HEK293 (cell line): ENCODE results near the gene AP5Z1.

Experiments
- CTCF ChIA-PET: fragments of 350-600 bp; formaldehyde crosslinking; extraction: SDS; loops from one replicate; lab custom pipeline; 2021; ENCODE audit warnings: antibody characterized with exemption; lab: Yijun Ruan, JAX
- POLR2A ChIA-PET: fragments of 300-600 bp; formaldehyde crosslinking; extraction: SDS; loops from one replicate; lab custom pipeline; 2020; ENCODE audit warnings: antibody characterized with exemption, inconsistent platforms; lab: Yijun Ruan, JAX
- H3K27ac ChIP-seq: fragments of 200-500 bp; sonication (Bioruptor generic); 2 replicates; pipeline ENCODE4 v1.5.1; 2014; ENCODE audit warnings: low read depth, low read length, control low read depth, inconsistent platforms; ENCODE audit errors: extremely low read depth
- H3K36me3 ChIP-seq, 2 experiments: fragments of 200-500 bp in 1 of 2; sonication (Bioruptor generic) in 1 of 2; 1 replicate in 1 of 2; 2 replicates in 1 of 2; pipeline ENCODE4 v1.5.1; 2014 to 2017; ENCODE audit warnings: inconsistent platforms in 2 of 2, low read length in 2 of 2; ENCODE audit not compliant: control insufficient read depth in 2 of 2, insufficient read depth in 1 of 2
- H3K4me1 ChIP-seq: fragments of 200-500 bp; sonication (Bioruptor generic); 2 replicates; pipeline ENCODE4 v1.5.1; 2014; ENCODE audit warnings: mild to moderate bottlenecking, low read length, inconsistent platforms; ENCODE audit not compliant: control insufficient read depth, insufficient read depth
- H3K4me3 ChIP-seq: 2 replicates; pipeline ENCODE4 v1.5.1; 2011; ENCODE audit warnings: low read depth, mild to moderate bottlenecking, control low read depth, low read length, moderate library complexity
- H3K9me3 ChIP-seq: fragments of 200-500 bp; sonication (Bioruptor generic); 2 replicates; pipeline ENCODE4 v1.5.1; 2014; ENCODE audit warnings: low read depth, low read length, inconsistent platforms; ENCODE audit not compliant: control insufficient read depth, insufficient read depth
- BCL11A ChIP-seq: fragments of 450-650 bp; formaldehyde crosslinking; IDR thresholded peaks from 2 replicates; pipeline ENCODE4 v1.5.1; 2016; ENCODE audit warnings: low read depth, missing biosample characterization, missing genetic modification characterization
- FEZF1 ChIP-seq: fragments of 450-650 bp; formaldehyde crosslinking; IDR thresholded peaks from 2 replicates; pipeline ENCODE4 v1.5.1; 2016; ENCODE audit warnings: missing biosample characterization, missing genetic modification characterization
- MYNN ChIP-seq: fragments of 450-650 bp; formaldehyde crosslinking; IDR thresholded peaks from 2 replicates; pipeline ENCODE4 v1.5.1; 2016; ENCODE audit warnings: missing biosample characterization, missing genetic modification characterization, borderline replicate concordance
- REPIN1 ChIP-seq: fragments of 450-650 bp; formaldehyde crosslinking; IDR thresholded peaks from 2 replicates; pipeline ENCODE4 v1.5.1; 2017; ENCODE audit warnings: missing biosample characterization, missing genetic modification characterization, low read depth
- SALL2 ChIP-seq: fragments of 450-650 bp; formaldehyde crosslinking; IDR thresholded peaks from 2 replicates; pipeline ENCODE4 v1.5.0; 2017; ENCODE audit warnings: missing biosample characterization, mild to moderate bottlenecking, missing genetic modification characterization, borderline replicate concordance
- YY2 ChIP-seq: fragments of 450-650 bp; formaldehyde crosslinking; IDR thresholded peaks from 2 replicates; pipeline ENCODE4 v1.5.1; 2016; ENCODE audit warnings: missing biosample characterization, missing genetic modification characterization
- ZBTB17 ChIP-seq: fragments of 450-650 bp; formaldehyde crosslinking; IDR thresholded peaks from 2 replicates; pipeline ENCODE4 v1.5.1; 2016; ENCODE audit warnings: missing biosample characterization, missing genetic modification characterization
- ZFP3 ChIP-seq: fragments of 450-650 bp; formaldehyde crosslinking; IDR thresholded peaks from 2 replicates; pipeline ENCODE4 v1.5.1; 2016; ENCODE audit warnings: low read depth, missing biosample characterization, missing genetic modification characterization
- ZFP41 ChIP-seq: fragments of 450-650 bp; formaldehyde crosslinking; IDR thresholded peaks from 2 replicates; pipeline ENCODE4 v1.5.1; 2016; ENCODE audit warnings: missing biosample characterization, missing genetic modification characterization, borderline replicate concordance
- ZNF146 ChIP-seq: fragments of 450-650 bp; formaldehyde crosslinking; IDR thresholded peaks from 2 replicates; pipeline ENCODE4 v1.5.1; 2016; ENCODE audit warnings: missing biosample characterization, missing genetic modification characterization
- ZNF157 ChIP-seq: fragments of 450-650 bp; formaldehyde crosslinking; IDR thresholded peaks from 2 replicates; pipeline ENCODE4 v1.5.1; 2016; ENCODE audit warnings: missing biosample characterization, missing genetic modification characterization
- ZNF202 ChIP-seq: fragments of 450-650 bp; formaldehyde crosslinking; IDR thresholded peaks from 2 replicates; pipeline ENCODE4 v1.5.1; 2016; ENCODE audit warnings: missing biosample characterization, missing genetic modification characterization, borderline replicate concordance
- ZNF223 ChIP-seq: fragments of 450-650 bp; formaldehyde crosslinking; IDR thresholded peaks from 2 replicates; pipeline ENCODE4 v1.5.1; 2016; ENCODE audit warnings: missing biosample characterization, missing genetic modification characterization
- ZNF23 ChIP-seq: fragments of 450-650 bp; formaldehyde crosslinking; IDR thresholded peaks from 2 replicates; pipeline ENCODE4 v1.5.1; 2016; ENCODE audit warnings: missing biosample characterization, missing genetic modification characterization, borderline replicate concordance
- ZNF274 ChIP-seq, 2 experiments: fragments of 200-500 bp in 1 of 2; fragments of 450-650 bp in 1 of 2; sonication (Bioruptor generic) in 1 of 2; formaldehyde crosslinking in 1 of 2; IDR thresholded peaks; 2 replicates each; pipeline versions ENCODE4 v1.5.1 to v1.6.1; 2014 to 2016; ENCODE audit warnings: borderline replicate concordance in 1 of 2, inconsistent platforms in 1 of 2, low read length in 1 of 2, missing biosample characterization in 1 of 2, missing genetic modification characterization in 1 of 2
- ZNF596 ChIP-seq: fragments of 450-650 bp; IDR thresholded peaks from 2 replicates; pipeline ENCODE4 v1.5.0; 2018; ENCODE audit warnings: missing biosample characterization, mild to moderate bottlenecking, missing genetic modification characterization, moderate library complexity
- ZNF623 ChIP-seq: fragments of 450-650 bp; formaldehyde crosslinking; IDR thresholded peaks from 2 replicates; pipeline ENCODE4 v1.5.1; 2016; ENCODE audit warnings: missing biosample characterization, missing genetic modification characterization
- ZNF658 ChIP-seq: fragments of 450-650 bp; formaldehyde crosslinking; IDR thresholded peaks from 2 replicates; pipeline ENCODE4; 2016; ENCODE audit warnings: missing biosample characterization, missing genetic modification characterization
- ZNF747 ChIP-seq: fragments of 450-650 bp; formaldehyde crosslinking; IDR thresholded peaks from 2 replicates; pipeline ENCODE4 v1.5.1; 2016; ENCODE audit warnings: missing biosample characterization, missing genetic modification characterization
- ZNF792 ChIP-seq: fragments of 450-650 bp; formaldehyde crosslinking; IDR thresholded peaks from 2 replicates; pipeline ENCODE4 v1.5.1; 2016; ENCODE audit warnings: missing biosample characterization, missing genetic modification characterization
- ZNF830 ChIP-seq: fragments of 450-650 bp; IDR thresholded peaks from 2 replicates; pipeline ENCODE4 v1.5.0; 2018; ENCODE audit warnings: missing biosample characterization, missing genetic modification characterization, low read depth, mild to moderate bottlenecking, moderate library complexity
- ZXDB ChIP-seq: fragments of 450-650 bp; formaldehyde crosslinking; IDR thresholded peaks from 2 replicates; pipeline ENCODE4 v1.5.1; 2016; ENCODE audit warnings: missing biosample characterization, missing genetic modification characterization
- TF ChIP-seq, protein P1 (sequence below): fragments of 450-650 bp; formaldehyde crosslinking; IDR thresholded peaks from 2 replicates; pipeline ENCODE4 v1.5.1; 2016; ENCODE audit warnings: missing biosample characterization, missing genetic modification characterization
- TF ChIP-seq, protein P2 (sequence below): fragments of 450-650 bp; formaldehyde crosslinking; IDR thresholded peaks from 2 replicates; pipeline ENCODE4 v1.5.1; 2017; ENCODE audit warnings: missing biosample characterization, missing genetic modification characterization
- TF ChIP-seq, protein P3 (sequence below): fragments of 450-650 bp; formaldehyde crosslinking; IDR thresholded peaks from 2 replicates; pipeline ENCODE4 v1.5.1; 2016; ENCODE audit warnings: missing biosample characterization, missing genetic modification characterization
- TF ChIP-seq, protein P4 (sequence below): fragments of 450-650 bp; formaldehyde crosslinking; IDR thresholded peaks from 2 replicates; pipeline ENCODE4 v1.5.1; 2017; ENCODE audit warnings: missing biosample characterization, missing genetic modification characterization

Gene AP5Z1

DNA sequence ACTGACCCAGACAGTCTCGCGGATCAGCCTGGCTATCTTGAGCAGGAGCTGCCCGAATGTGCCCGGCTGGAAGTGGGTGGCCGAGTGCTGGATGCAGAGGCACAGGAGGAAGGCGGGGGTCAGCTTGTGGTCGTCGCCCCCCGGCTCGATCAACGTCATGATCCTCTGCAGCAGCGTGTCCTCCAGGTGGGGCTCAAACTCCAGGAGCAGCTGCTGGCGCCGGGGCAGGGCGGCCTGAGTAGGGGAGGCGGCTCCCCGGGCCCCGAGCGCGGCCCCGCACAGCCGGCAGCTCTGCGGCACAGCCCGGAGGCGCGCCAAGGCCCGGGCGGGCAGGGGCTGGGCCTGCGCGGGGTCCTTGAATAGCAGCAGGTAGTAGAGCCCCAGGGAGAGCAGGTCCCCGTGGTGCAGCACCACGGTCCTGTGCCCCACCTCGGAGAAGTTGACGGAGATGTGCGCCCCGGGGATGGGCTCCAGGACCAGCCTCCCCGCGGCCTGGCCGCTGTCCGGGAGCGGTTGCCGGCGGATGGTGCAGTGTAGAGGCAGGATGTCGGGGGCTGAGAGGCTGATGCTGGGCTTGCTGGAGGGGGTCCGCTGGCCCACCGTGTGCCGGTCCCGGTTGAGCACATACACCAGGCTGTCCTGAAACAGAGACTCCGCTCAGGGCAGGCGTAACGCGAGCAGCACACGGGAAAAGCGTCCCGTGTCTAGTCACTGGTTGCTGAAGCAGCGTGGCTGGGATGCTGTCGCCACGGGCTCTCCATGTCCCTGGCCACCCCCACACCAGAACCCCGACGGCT is 59.4 kb downstream of the AP5Z1 start:
- H3K4me3 ChIP-seq: no peak overlapping the region
- H3K4me1 ChIP-seq: no peaks in the 10 kb centered on the region
- CTCF ChIA-PET: no interaction called here
- no peak for TF ChIP-seq MYNN (tag by site-specific recombination)
- no peak for TF ChIP-seq ZNF146 (tag by site-specific recombination)
- no peak for TF ChIP-seq ZNF747
- POLR2A ChIA-PET: no interaction called here
- H3K36me3 ChIP-seq: no peaks in the 10 kb centered on the region
- no peak overlapping the region for H3K27ac ChIP-seq
- no peaks in the 10 kb centered on the region for H3K9me3 ChIP-seq

DNA sequence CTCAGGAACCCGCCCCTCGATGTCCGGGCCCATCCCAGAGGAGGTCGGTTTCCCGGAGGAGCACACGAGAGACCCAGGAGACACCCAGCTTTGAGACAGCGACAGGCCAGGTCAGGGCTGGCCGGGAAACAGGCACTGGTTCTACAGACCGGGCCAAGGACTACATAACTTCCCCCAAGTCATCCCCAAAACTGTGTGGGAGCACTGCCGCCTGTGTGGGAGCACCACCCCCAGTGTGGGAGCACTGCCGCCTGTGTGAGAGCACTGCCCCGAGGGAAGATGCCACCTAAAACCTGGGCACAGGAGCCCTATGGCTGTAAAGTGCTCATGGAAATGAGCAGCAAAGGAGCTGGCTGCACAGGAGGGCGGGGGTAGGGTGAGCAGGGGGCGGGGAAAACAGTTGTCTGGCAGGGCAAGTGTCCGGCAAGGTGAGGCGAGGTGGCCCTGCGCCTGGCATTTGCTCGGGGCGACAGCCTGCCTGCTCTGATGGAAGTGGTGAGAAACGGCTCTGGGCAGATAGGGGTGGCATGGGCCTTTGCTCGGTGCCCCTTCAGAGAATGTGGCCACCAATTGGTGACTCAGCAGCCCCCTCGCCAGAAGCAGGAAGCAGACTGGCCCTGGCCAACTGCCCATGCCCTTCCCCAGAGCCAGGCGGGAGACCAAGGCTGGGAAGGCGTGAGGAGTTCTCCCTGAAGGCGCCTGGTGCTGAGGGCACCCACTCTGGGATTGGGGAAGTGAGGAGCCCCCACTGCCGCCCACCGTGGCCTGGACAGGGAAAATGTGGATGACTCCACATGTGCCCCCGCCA is 60.2 kb downstream of the AP5Z1 start:
- H3K4me1 ChIP-seq: no peaks in the 10 kb centered on the region

DNA sequence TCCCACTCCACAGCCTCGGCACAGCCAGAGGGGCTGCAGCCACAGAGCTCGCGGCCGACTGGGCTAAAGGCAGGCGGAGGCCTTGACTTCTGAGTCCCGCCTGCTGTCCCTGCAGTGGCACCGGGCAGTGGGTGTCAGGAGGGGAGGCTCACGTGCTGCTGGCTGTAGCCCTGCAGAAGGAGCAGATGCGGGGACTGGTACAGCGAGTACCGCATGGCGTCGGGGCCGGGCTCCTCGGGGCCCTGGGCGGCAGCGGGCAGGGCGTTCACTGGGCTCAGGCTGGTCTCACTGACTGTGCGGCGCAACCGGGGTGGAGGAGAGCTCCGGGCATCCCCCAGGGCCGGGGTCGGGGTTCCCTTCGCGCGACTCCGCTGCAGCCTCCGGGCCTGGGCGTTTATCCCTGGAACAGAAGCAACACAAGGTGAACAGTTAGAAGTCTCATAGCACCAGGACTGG is 60.8 kb downstream of the AP5Z1 start:
- Histone ChIP-seq H3K4me3 (no peak overlapping the region), H3K4me1 (no peaks in the 10 kb centered on the region), H3K36me3 (no peaks in the 10 kb centered on the region), H3K9me3 (no peaks in the 10 kb centered on the region), H3K27ac (no peak overlapping the region)
- POLR2A ChIA-PET: no interaction called here
- CTCF ChIA-PET: no interaction called here
- TF ChIP-seq FEZF1 (tag by site-specific recombination) (no peak), ZNF23 (tag by site-specific recombination) (no peak), SALL2 (no peak), ZNF792 (tag by site-specific recombination) (no peak), ZNF596 (tag by site-specific recombination) (no peak), ZXDB (tag by site-specific recombination) (no peak), ZNF202 (tag by site-specific recombination) (no peak), ZNF157 (tag by site-specific recombination) (no peak), ZFP3 (tag by site-specific recombination) (no peak), ZNF830 (tag by site-specific recombination) (no peak), ZNF658 (tag by site-specific recombination) (no peak), YY2 (no peak), ZFP41 (tag by site-specific recombination) (no peak)
- TF ChIP-seq, protein P1, sequence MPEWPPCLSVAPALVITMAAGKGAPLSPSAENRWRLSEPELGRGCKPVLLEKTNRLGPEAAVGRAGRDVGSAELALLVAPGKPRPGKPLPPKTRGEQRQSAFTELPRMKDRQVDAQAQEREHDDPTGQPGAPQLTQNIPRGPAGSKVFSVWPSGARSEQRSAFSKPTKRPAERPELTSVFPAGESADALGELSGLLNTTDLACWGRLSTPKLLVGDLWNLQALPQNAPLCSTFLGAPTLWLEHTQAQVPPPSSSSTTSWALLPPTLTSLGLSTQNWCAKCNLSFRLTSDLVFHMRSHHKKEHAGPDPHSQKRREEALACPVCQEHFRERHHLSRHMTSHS (tag by site-specific recombination): no peak
- TF ChIP-seq, protein P2, sequence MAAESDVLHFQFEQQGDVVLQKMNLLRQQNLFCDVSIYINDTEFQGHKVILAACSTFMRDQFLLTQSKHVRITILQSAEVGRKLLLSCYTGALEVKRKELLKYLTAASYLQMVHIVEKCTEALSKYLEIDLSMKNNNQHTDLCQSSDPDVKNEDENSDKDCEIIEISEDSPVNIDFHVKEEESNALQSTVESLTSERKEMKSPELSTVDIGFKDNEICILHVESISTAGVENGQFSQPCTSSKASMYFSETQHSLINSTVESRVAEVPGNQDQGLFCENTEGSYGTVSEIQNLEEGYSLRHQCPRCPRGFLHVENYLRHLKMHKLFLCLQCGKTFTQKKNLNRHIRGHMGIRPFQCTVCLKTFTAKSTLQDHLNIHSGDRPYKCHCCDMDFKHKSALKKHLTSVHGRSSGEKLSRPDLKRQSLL (tag by site-specific recombination): no peak

More for the DNA sequence above, 60.2 kb downstream of the AP5Z1 start:
- no peak overlapping the region for H3K4me3 ChIP-seq
- ChIA-PET CTCF (no interaction called here), POLR2A (no interaction called here)
- H3K36me3 ChIP-seq: no peaks in the 10 kb centered on the region
- H3K9me3 ChIP-seq: no peaks in the 10 kb centered on the region
- H3K27ac ChIP-seq: no peak overlapping the region
- TF ChIP-seq REPIN1 (tag by site-specific recombination) (no peak), ZBTB17 (tag by site-specific recombination) (no peak), ZNF223 (tag by site-specific recombination) (no peak), ZNF830 (tag by site-specific recombination) (no peak), BCL11A (tag by site-specific recombination) (no peak), ZNF623 (tag by site-specific recombination) (no peak), ZNF274 (IDR thresholded peaks at IDR 0.05; ENCODE audit: low read length) (no peak), ZNF274 (tag by site-specific recombination; IDR thresholded peaks at IDR 0.05; ENCODE audit: borderline replicate concordance) (no peak)
- TF ChIP-seq, protein P3, sequence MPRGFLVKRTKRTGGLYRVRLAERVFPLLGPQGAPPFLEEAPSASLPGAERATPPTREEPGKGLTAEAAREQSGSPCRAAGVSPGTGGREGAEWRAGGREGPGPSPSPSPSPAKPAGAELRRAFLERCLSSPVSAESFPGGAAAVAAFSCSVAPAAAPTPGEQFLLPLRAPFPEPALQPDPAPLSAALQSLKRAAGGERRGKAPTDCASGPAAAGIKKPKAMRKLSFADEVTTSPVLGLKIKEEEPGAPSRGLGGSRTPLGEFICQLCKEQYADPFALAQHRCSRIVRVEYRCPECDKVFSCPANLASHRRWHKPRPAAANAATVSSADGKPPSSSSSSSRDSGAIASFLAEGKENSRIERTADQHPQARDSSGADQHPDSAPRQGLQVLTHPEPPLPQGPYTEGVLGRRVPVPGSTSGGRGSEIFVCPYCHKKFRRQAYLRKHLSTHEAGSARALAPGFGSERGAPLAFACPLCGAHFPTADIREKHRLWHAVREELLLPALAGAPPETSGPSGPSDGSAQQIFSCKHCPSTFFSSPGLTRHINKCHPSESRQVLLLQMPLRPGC (tag by site-specific recombination): no peak
- TF ChIP-seq, protein P4, sequence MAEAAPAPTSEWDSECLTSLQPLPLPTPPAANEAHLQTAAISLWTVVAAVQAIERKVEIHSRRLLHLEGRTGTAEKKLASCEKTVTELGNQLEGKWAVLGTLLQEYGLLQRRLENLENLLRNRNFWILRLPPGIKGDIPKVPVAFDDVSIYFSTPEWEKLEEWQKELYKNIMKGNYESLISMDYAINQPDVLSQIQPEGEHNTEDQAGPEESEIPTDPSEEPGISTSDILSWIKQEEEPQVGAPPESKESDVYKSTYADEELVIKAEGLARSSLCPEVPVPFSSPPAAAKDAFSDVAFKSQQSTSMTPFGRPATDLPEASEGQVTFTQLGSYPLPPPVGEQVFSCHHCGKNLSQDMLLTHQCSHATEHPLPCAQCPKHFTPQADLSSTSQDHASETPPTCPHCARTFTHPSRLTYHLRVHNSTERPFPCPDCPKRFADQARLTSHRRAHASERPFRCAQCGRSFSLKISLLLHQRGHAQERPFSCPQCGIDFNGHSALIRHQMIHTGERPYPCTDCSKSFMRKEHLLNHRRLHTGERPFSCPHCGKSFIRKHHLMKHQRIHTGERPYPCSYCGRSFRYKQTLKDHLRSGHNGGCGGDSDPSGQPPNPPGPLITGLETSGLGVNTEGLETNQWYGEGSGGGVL (tag by site-specific recombination): no peak
